ENCODE results near the gene DCXR. TPM values are rescaled to one million over a fixed set of nuclear protein-coding genes. Genes with fewer than 3 reads are reported as not detected.

Gene DCXR
- total RNA-seq, 4 donors from 2014 or later: 78.6 to 135 (median 102) TPM

- peaks cover 22 to 57% (median 54%) of the 10 kb centered on the region in 4 donors for H3K36me3 ChIP-seq
- no peaks in the 10 kb centered on the region for H3K9me3 ChIP-seq
- H3K27ac ChIP-seq (replicated peaks in 1 of 4): no peak overlapping the region
- DNase-seq (ENCODE audit: extremely low spot score): no peak
- H3K4me1 ChIP-seq: peaks cover 25 to 33% (median 28%) of the 10 kb centered on the region in 4 donors
- WGBS: 76% methylated on average over 14 of the region's 20 CpGs
- intact Hi-C loops (cut with DNase I): no loop called here
- TF ChIP-seq POLR2A (IDR thresholded peaks at IDR 0.05; ENCODE audit: low read depth) (no peak), EP300 (IDR thresholded peaks at IDR 0.05) (no peak), CTCF (IDR thresholded peaks at IDR 0.05) (no peak), POLR2AphosphoS5 (IDR thresholded peaks at IDR 0.05) (no peak)
- H3K27me3 ChIP-seq: no peaks in the 10 kb centered on the region
- peak overlapping the region in 1 of 4 donors; percentile 90 for H3K4me3 ChIP-seq
Measured at GRCh38 chr17:82063424-82064415, 26.2 kb upstream of the DCXR start.

- TF ChIP-seq EP300 (IDR thresholded peaks at IDR 0.05) (no peak), POLR2A (IDR thresholded peaks at IDR 0.05; ENCODE audit: low read depth) (no peak), CTCF (IDR thresholded peaks at IDR 0.05) (no peak), POLR2AphosphoS5 (IDR thresholded peaks at IDR 0.05) (no peak)
- Histone ChIP-seq H3K36me3 (peaks cover 22 to 64% (median 61%) of the 10 kb centered on the region in 4 donors), H3K4me3 (no peak overlapping the region), H3K9me3 (no peaks in the 10 kb centered on the region), H3K27me3 (no peaks in the 10 kb centered on the region), H3K27ac (replicated peaks in 1 of 4) (no peak overlapping the region), H3K4me1 (peaks cover 25 to 33% (median 28%) of the 10 kb centered on the region in 4 donors)
- DNase-seq (ENCODE audit: extremely low spot score): no peak
- WGBS: no CpG with 5 or more reads among the region's 9 CpGs
- intact Hi-C loops (cut with DNase I): no loop called here
Measured at GRCh38 chr17:82062984-82063368, 25.5 kb upstream of the DCXR start.

GRCh38 chr17:82062076-82062983 is 24.8 kb upstream of the DCXR start:
- Histone ChIP-seq H3K27ac (replicated peaks in 1 of 4) (no peak overlapping the region), H3K27me3 (no peaks in the 10 kb centered on the region), H3K4me1 (peaks cover 25 to 33% (median 28%) of the 10 kb centered on the region in 4 donors), H3K9me3 (no peaks in the 10 kb centered on the region), H3K4me3 (no peak overlapping the region), H3K36me3 (peaks cover 28 to 71% (median 68%) of the 10 kb centered on the region in 4 donors)
- TF ChIP-seq EP300 (IDR thresholded peaks at IDR 0.05): no peak
- TF ChIP-seq CTCF (IDR thresholded peaks at IDR 0.05): no peak
- TF ChIP-seq POLR2A (IDR thresholded peaks at IDR 0.05; ENCODE audit: low read depth): no peak
- TF ChIP-seq POLR2AphosphoS5 (IDR thresholded peaks at IDR 0.05): no peak
- intact Hi-C loops (cut with DNase I): no loop called here
- WGBS: 86% methylated on average over 16 of the region's 24 CpGs
- no peak for DNase-seq (ENCODE audit: extremely low spot score)

- Histone ChIP-seq H3K4me1 (peaks cover 21 to 31% (median 25%) of the 10 kb centered on the region in 4 donors), H3K9me3 (no peaks in the 10 kb centered on the region), H3K27me3 (no peaks in the 10 kb centered on the region), H3K27ac (replicated peaks in 1 of 4) (no peak overlapping the region), H3K4me3 (no peak overlapping the region), H3K36me3 (peaks cover 39 to 81% (median 78%) of the 10 kb centered on the region in 4 donors)
- intact Hi-C loops (cut with DNase I): no loop called here
- 89% methylated on average over 16 of the region's 34 CpGs for WGBS
- no peak for DNase-seq (ENCODE audit: extremely low spot score)
- TF ChIP-seq POLR2A (IDR thresholded peaks at IDR 0.05; ENCODE audit: low read depth): no peak
- TF ChIP-seq POLR2AphosphoS5 (IDR thresholded peaks at IDR 0.05): no peak
- no peak for TF ChIP-seq CTCF (IDR thresholded peaks at IDR 0.05)
- no peak for TF ChIP-seq EP300 (IDR thresholded peaks at IDR 0.05)
Measured at GRCh38 chr17:82061047-82061925, 23.8 kb upstream of the DCXR start.
